ENCODE results near the gene RGS3.
"Not testable (repeated sequence)": the region's sequence is repeated elsewhere in the genome, so short reads cannot be mapped to it uniquely, and the experiment has no call there.

Gene RGS3

GRCh38 chr9:113463418-113464285 is at the start of gene RGS3:
RGS3 (plus strand) TSS chr9:113463727; CDS start chr9:113463803, 76 bp downstream.
- no peak for DNase-seq (ENCODE audit: low read depth)

- DNase-seq (ENCODE audit: low read depth): no peak
Observed at GRCh38 chr9:113416149-113416721, 47.3 kb upstream of the RGS3 start.

GRCh38 chr9:113417370-113417769 is 46.2 kb upstream of the RGS3 start:
- no peak for DNase-seq (ENCODE audit: low read depth)

GRCh38 chr9:113421726-113422125 is 41.8 kb upstream of the RGS3 start:
- DNase-seq (ENCODE audit: low read depth): no peak

- DNase-seq (ENCODE audit: low read depth): no peak
Observed at GRCh38 chr9:113425072-113425471, 38.5 kb upstream of the RGS3 start.

GRCh38 chr9:113426701-113427100 is 36.8 kb upstream of the RGS3 start:
- DNase-seq (ENCODE audit: low read depth): no peak

GRCh38 chr9:113427629-113428028 is 35.9 kb upstream of the RGS3 start:
- DNase-seq (ENCODE audit: low read depth): peak; percentile 62

GRCh38 chr9:113428062-113428615 is 35.4 kb upstream of the RGS3 start:
- DNase-seq (ENCODE audit: low read depth): no peak

- no peak for DNase-seq (ENCODE audit: low read depth)
Observed at GRCh38 chr9:113431191-113431590, 32.3 kb upstream of the RGS3 start.

GRCh38 chr9:113436728-113437515 is 26.6 kb upstream of the RGS3 start:
- DNase-seq (ENCODE audit: low read depth): no peak

GRCh38 chr9:113437716-113438115 is 25.8 kb upstream of the RGS3 start:
- not testable (repeated sequence) for DNase-seq (ENCODE audit: low read depth)

- DNase-seq (ENCODE audit: low read depth): no peak
Observed at GRCh38 chr9:113444736-113445135, 18.8 kb upstream of the RGS3 start.

GRCh38 chr9:113446323-113446740 is 17.2 kb upstream of the RGS3 start:
- peak; percentile 37 for DNase-seq (ENCODE audit: low read depth)

- DNase-seq (ENCODE audit: low read depth): no peak
Observed at GRCh38 chr9:113449376-113449775, 14.2 kb upstream of the RGS3 start.

GRCh38 chr9:113452113-113452605 is 11.4 kb upstream of the RGS3 start:
- no peak for DNase-seq (ENCODE audit: low read depth)

GRCh38 chr9:113454914-113455761 is 8.4 kb upstream of the RGS3 start:
- peak; percentile 83 for DNase-seq (ENCODE audit: low read depth)

- no peak for DNase-seq (ENCODE audit: low read depth)
Observed at GRCh38 chr9:113456235-113456634, 7.3 kb upstream of the RGS3 start.

GRCh38 chr9:113461285-113461684 is 2.2 kb upstream of the RGS3 start:
- DNase-seq (ENCODE audit: low read depth): no peak

- no peak for DNase-seq (ENCODE audit: low read depth)
Observed at GRCh38 chr9:113461943-113462342, 1.6 kb upstream of the RGS3 start.

- DNase-seq (ENCODE audit: low read depth): no peak
Observed at GRCh38 chr9:113462781-113463286, 693 bp upstream of the RGS3 start.

GRCh38 chr9:113464286-113464660 is 746 bp downstream of the RGS3 start:
- no peak for DNase-seq (ENCODE audit: low read depth)

Data from stromal cell of bone marrow (primary cell).